Activated CD4-positive, alpha-beta T cell treated with anti-CD3 and anti-CD28 coated beads, Interleukin-2, Interleukin-4, amounts not matched to agents 100 ng/mL and 50 ng/mL, durations not matched to agents 16 hours and 8 hours (primary cell): ENCODE data around the gene FRMPD2.
"Not testable (repeated sequence)": the region's sequence is repeated elsewhere in the genome, so short reads cannot be mapped to it uniquely, and the experiment has no call there.

Source experiments
- DNase-seq: peaks from one replicate; pipeline ENCODE4 v3.0.0-alpha.2; 2020; ENCODE audit warnings: low spot score

Gene FRMPD2

GRCh38 chr10:48233559-48234005 lies 40.9 kb downstream of the FRMPD2 start:
- DNase-seq, result no peak

- no peak for DNase-seq
Measured at GRCh38 chr10:48232717-48233447, 41.6 kb downstream of the FRMPD2 start.

- DNase-seq, result no peak
Measured at GRCh38 chr10:48231699-48232315, 42.7 kb downstream of the FRMPD2 start.

GRCh38 chr10:48231178-48231577 lies 43.3 kb downstream of the FRMPD2 start:
- no peak for DNase-seq

GRCh38 chr10:48227213-48227612 lies 47.3 kb downstream of the FRMPD2 start:
- no peak for DNase-seq

- no peak for DNase-seq
Measured at GRCh38 chr10:48224979-48225560, 49.4 kb downstream of the FRMPD2 start.

- no peak for DNase-seq
Measured at GRCh38 chr10:48224296-48224695, 50.2 kb downstream of the FRMPD2 start.

- DNase-seq, result no peak
Measured at GRCh38 chr10:48221814-48222213, 52.7 kb downstream of the FRMPD2 start.

- not testable (repeated sequence) for DNase-seq
Measured at GRCh38 chr10:48221031-48221430, 53.5 kb downstream of the FRMPD2 start.

GRCh38 chr10:48219194-48219593 lies 55.3 kb downstream of the FRMPD2 start:
- no peak for DNase-seq

GRCh38 chr10:48216744-48217143 lies 57.8 kb downstream of the FRMPD2 start:
- no peak for DNase-seq

- no peak for DNase-seq
Measured at GRCh38 chr10:48216204-48216505, 58.3 kb downstream of the FRMPD2 start.

- DNase-seq, result peak; percentile 49
Measured at GRCh38 chr10:48215486-48216203, 58.9 kb downstream of the FRMPD2 start.

GRCh38 chr10:48214716-48215485 lies 59.6 kb downstream of the FRMPD2 start:
- no peak for DNase-seq

GRCh38 chr10:48213047-48213446 lies 61.4 kb downstream of the FRMPD2 start:
- no peak for DNase-seq

- DNase-seq, result no peak
Measured at GRCh38 chr10:48211777-48212176, 62.7 kb downstream of the FRMPD2 start.

GRCh38 chr10:48210966-48211365 lies 63.5 kb downstream of the FRMPD2 start:
- DNase-seq, result no peak

GRCh38 chr10:48210391-48210790 lies 64.1 kb downstream of the FRMPD2 start:
- DNase-seq, result no peak

GRCh38 chr10:48209241-48209640 lies 65.3 kb downstream of the FRMPD2 start:
- DNase-seq, result no peak

- no peak for DNase-seq
Measured at GRCh38 chr10:48207853-48208252, 66.6 kb downstream of the FRMPD2 start.

GRCh38 chr10:48206482-48207250 lies 67.8 kb downstream of the FRMPD2 start:
- no peak for DNase-seq
